Heart right ventricle (tissue), 16 donors: ENCODE measurements around the gene MBD5. TPM values are rescaled to one million over a fixed set of nuclear protein-coding genes. Genes with fewer than 3 reads are reported as not detected.

Experiments used
- ATAC-seq, 8 donors: fragments of 200-7000 bp; cut with Tn5 transposase; one replicate each; pipeline ENCODE4 v1.9.1; 2020; ENCODE audit warnings: mild to moderate bottlenecking in 8 of 8, moderate library complexity in 8 of 8, moderate number of reproducible peaks in 1 of 8
- DNase-seq, 2 donors: peaks; one replicate each; pipeline ENCODE4 v3.0.0-alpha.2; 2020
- H3K27ac ChIP-seq, 10 donors: fragments of 200-600 bp; sonication (generic) in 2 of 10; one replicate each; pipeline versions ENCODE4 v1.5.0 to v1.8.0; 2020 to 2022; ENCODE audit warnings: mild to moderate bottlenecking in 3 of 10
- H3K27me3 ChIP-seq, 7 donors: fragments of 200-600 bp; one replicate each; pipeline ENCODE4 v1.8.0; 2021 to 2022; ENCODE audit warnings: mild to moderate bottlenecking in 2 of 7
- H3K36me3 ChIP-seq, 9 donors: fragments of 200-600 bp; sonication (generic) in 1 of 9; one replicate each; pipeline versions ENCODE4 v1.5.0 to v1.8.0; 2020 to 2022; ENCODE audit warnings: mild to moderate bottlenecking in 2 of 9
- H3K4me1 ChIP-seq, 9 donors: fragments of 200-600 bp; sonication (generic) in 1 of 9; one replicate each; pipeline versions ENCODE4 v1.5.0 to v1.8.0; 2020 to 2022; ENCODE audit warnings: mild to moderate bottlenecking in 4 of 9
- H3K4me3 ChIP-seq, 10 donors: fragments of 200-600 bp; sonication (generic) in 2 of 10; one replicate each; pipeline versions ENCODE4 v1.5.0 to v1.8.0; 2020 to 2022; ENCODE audit warnings: mild to moderate bottlenecking in 7 of 10, moderate library complexity in 2 of 10
- H3K9me3 ChIP-seq, 11 donors: fragments of 200-600 bp in 10 of 11; sonication (generic) in 2 of 11; one replicate each; pipeline versions ENCODE4 v1.5.0 to v1.8.0; 2013 to 2022; ENCODE audit warnings: mild to moderate bottlenecking in 2 of 11, control low read depth in 1 of 11, moderate library complexity in 1 of 11
- WGBS, 2 donors: extraction: QIAGEN DNeasy Blood & Tissue Kit; methylation state at CpG; one replicate each; pipeline ENCODE4 v1.1.7; 2013; ENCODE audit warnings: inconsistent platforms in 1 of 2; 5-methylcytosine and 5-hydroxymethylcytosine counted together
- intact Hi-C, 10 donors: fragments of 100-400 bp; cut with DNase I; formaldehyde crosslinking; loops; one replicate each; pipeline versions ENCODE4 v1.11.1 to v1.14.2; 2022
- polyA plus RNA-seq, 2 donors: library from polyadenylated mRNA; stranded (reverse); fragments of 200-250 nt; gene quantifications; one replicate each; pipeline ENCODE4 v1.2.3, GENCODE V29; 2013
- total RNA-seq, 10 donors: library from RNA; stranded (reverse); fragmentation: NEBNext Ultra II Directional in 3 of 10; extraction: Animal tissue kit (Norgen Biotek cat#: 25700) in 3 of 10; gene quantifications; one replicate each; pipeline versions ENCODE4 v1.2.1 to v1.2.4, GENCODE V29; 2021 to 2023
- TF ChIP-seq, protein P1 (sequence below), 9 donors: fragments of 200-600 bp; sonication (generic) in 2 of 9; IDR thresholded peaks; one replicate each; pipeline versions ENCODE4 v1.5.0 to v1.8.0; 2021 to 2022; ENCODE audit warnings: antibody characterized with exemption in 9 of 9, mild to moderate bottlenecking in 5 of 9, moderate library complexity in 1 of 9
- donor health status: Arrhythmogenic right ventricular cardiomyopathy.
- donor health status: ischemic (EF 13 %, LVEDD 7.1; RV severe dilation, severe dysfunction).
- donor health status: healthy with polysubstance abuse.
- donor health status: DM: no; HTN: yes; CAD: no.
- donor health status: DM: no; HTN: no; CAD: no.
- donor health status: ischemic (EF 25% LVEDD 6.9; RV normal size, moderate dysfunction).
- donor health status: ischemic (EF 25% LVEDD 5.7; RV mildly dilated, moderate dysfunction).
- donor health status: healthy.
- donor health status: DM: yes; HTN: yes; CAD: no.
- donor health status: Ischemic cardiomyopathy.
- donor health status: ischemic (EF 35%, LVEDD 5.7; RV mildly dilated, moderate dysfunction).
- donor health status: nonischemic (EF 11% LVEDD 7.7; RV severe dilation, severe dysfunction).
- donor health status: DM: yes; HTN: yes; CAD: no.
- donor health status: PGD.
- donor health status: ischemic (EF 29% LVEDD 5.4; RV normal size, mild dysfunction).
- donor health status: nonischemic (EF 23%, LVEDD 6.1; RV moderate dilation, normal function).

Gene MBD5
- total and polyA plus RNA-seq, 12 donors: 3.4 to 39.8 (median 35.2) TPM

DNA sequence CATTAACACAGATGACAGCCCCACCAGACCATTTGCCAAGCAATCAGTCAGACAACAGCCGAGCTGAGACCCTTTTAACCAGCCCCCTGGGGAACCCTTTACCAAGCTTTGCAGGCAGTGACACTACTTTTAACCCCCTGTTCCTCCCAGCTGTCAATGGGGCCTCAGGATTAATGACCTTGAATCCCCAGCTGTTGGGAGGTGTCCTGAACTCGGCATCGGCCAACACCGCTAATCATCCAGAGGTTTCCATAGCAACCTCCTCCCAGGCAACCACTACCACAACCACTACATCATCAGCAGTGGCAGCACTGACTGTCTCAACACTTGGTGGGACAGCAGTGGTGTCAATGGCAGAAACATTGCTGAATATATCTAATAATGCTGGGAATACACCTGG is 462.8 kb downstream of the MBD5 start:
- H3K9me3 ChIP-seq: no peaks in the 10 kb centered on the region
- WGBS, 2 donors: 57 to 59% methylated on average over 4 of the region's 4 CpGs
- ATAC-seq (no peak), DNase-seq (no peak)
- H3K4me1 ChIP-seq: no peaks in the 10 kb centered on the region
- no peak overlapping the region for H3K4me3 ChIP-seq
- no peak overlapping the region for H3K27ac ChIP-seq
- intact Hi-C loops: no loop called here
- H3K36me3 ChIP-seq: peaks cover 0 to 28% (median 0%) of the 10 kb centered on the region in 9 donors
- H3K27me3 ChIP-seq: no peaks in the 10 kb centered on the region
- TF ChIP-seq, protein P1, sequence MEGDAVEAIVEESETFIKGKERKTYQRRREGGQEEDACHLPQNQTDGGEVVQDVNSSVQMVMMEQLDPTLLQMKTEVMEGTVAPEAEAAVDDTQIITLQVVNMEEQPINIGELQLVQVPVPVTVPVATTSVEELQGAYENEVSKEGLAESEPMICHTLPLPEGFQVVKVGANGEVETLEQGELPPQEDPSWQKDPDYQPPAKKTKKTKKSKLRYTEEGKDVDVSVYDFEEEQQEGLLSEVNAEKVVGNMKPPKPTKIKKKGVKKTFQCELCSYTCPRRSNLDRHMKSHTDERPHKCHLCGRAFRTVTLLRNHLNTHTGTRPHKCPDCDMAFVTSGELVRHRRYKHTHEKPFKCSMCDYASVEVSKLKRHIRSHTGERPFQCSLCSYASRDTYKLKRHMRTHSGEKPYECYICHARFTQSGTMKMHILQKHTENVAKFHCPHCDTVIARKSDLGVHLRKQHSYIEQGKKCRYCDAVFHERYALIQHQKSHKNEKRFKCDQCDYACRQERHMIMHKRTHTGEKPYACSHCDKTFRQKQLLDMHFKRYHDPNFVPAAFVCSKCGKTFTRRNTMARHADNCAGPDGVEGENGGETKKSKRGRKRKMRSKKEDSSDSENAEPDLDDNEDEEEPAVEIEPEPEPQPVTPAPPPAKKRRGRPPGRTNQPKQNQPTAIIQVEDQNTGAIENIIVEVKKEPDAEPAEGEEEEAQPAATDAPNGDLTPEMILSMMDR (IDR thresholded peaks at IDR 0.05): no peak

DNA sequence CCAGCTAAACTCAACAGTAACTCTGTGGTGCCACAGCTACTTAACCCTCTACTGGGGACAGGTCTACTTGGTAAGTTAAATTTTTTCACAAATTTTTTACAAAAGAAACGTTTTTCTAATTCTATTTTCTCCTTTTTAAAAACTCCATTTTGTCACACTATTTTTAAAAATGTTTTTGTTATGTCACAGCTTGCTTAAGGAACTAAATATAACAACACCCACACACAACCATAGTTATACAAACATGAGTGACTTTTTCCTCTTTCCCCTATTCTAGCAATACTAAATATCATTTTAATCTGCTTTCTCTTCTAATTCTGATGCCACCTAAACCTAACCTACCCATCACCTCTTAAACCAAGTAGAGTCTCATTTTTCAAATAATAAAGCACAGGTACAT is 463.2 kb downstream of the MBD5 start:
- WGBS, 2 donors: 61 to 62% methylated on average over 1 of the region's 1 CpG
- H3K4me3 ChIP-seq: no peak overlapping the region
- no peaks in the 10 kb centered on the region for H3K27me3 ChIP-seq
- ATAC-seq: no peak
- no peaks in the 10 kb centered on the region for H3K4me1 ChIP-seq
- peaks cover 0 to 32% (median 0%) of the 10 kb centered on the region in 9 donors for H3K36me3 ChIP-seq
- no peaks in the 10 kb centered on the region for H3K9me3 ChIP-seq
- DNase-seq: no peak
- H3K27ac ChIP-seq: no peak overlapping the region
- intact Hi-C loops: no loop called here
- TF ChIP-seq, protein P1 (IDR thresholded peaks at IDR 0.05): no peak

DNA sequence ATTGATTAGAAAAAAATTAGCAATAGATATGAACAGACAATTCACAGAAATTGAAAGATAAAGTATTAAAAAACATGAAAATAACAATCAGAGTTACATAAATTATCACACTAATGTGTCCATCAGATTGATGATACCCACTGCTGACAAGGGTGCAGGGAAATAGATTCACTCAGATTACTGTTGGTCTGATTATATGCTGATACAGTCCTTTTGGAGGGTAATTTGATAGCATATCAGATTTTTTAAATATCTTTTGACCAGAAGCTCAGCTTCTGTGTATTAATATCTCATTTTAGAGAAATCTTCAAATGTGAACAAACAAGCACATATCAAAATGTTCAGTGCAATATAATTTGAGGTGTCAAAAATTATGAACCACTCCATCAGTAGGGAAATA is 465.8 kb downstream of the MBD5 start:
- Histone ChIP-seq H3K9me3 (no peaks in the 10 kb centered on the region), H3K27ac (no peak overlapping the region), H3K27me3 (no peaks in the 10 kb centered on the region), H3K4me3 (no peak overlapping the region), H3K4me1 (no peaks in the 10 kb centered on the region), H3K36me3 (peaks cover 0 to 56% (median 5%) of the 10 kb centered on the region in 9 donors)
- DNase-seq (no peak), ATAC-seq (no peak)
- TF ChIP-seq, protein P1 (IDR thresholded peaks at IDR 0.05): no peak
- intact Hi-C loops: no loop called here

DNA sequence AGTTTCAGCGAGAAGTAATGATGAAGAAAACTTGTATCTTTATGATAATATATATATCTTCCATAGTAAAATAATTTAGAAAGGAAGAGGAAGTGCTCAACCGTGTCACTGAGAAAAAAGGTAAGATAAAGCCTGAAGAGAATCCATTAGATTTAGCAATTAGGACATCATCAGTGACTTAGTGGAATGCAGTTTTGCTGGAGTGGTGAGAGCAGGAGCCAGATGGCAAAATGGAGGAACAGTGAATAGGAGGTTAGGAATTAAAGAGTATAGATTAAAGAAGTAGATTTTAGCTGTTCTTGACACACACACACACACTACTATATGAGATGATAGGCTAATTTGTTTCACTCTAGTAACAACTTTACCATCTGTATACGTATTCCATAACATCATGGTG is 466.5 kb downstream of the MBD5 start:
- TF ChIP-seq, protein P1 (IDR thresholded peaks at IDR 0.05): no peak
- ATAC-seq: no peak

More for the DNA sequence above, 466.5 kb downstream of the MBD5 start:
- H3K9me3 ChIP-seq: no peaks in the 10 kb centered on the region
- 89% methylated on average over 3 of the region's 3 CpGs for WGBS, 2 donors
- H3K36me3 ChIP-seq: peaks cover 0 to 56% (median 5%) of the 10 kb centered on the region in 9 donors
- no peaks in the 10 kb centered on the region for H3K27me3 ChIP-seq
- H3K4me1 ChIP-seq: no peaks in the 10 kb centered on the region
- intact Hi-C loops: no loop called here
- H3K27ac ChIP-seq: no peak overlapping the region
- H3K4me3 ChIP-seq: no peak overlapping the region
- DNase-seq: no peak
